Fibroblast of gingiva (primary cell): ENCODE measurements around the gene ALPG.

ENCODE experiments used
- DNase-seq: peaks from one replicate; pipeline ENCODE4 v3.0.0-alpha.2; 2011; ENCODE audit warnings: low read depth

ALPG gene

DNA sequence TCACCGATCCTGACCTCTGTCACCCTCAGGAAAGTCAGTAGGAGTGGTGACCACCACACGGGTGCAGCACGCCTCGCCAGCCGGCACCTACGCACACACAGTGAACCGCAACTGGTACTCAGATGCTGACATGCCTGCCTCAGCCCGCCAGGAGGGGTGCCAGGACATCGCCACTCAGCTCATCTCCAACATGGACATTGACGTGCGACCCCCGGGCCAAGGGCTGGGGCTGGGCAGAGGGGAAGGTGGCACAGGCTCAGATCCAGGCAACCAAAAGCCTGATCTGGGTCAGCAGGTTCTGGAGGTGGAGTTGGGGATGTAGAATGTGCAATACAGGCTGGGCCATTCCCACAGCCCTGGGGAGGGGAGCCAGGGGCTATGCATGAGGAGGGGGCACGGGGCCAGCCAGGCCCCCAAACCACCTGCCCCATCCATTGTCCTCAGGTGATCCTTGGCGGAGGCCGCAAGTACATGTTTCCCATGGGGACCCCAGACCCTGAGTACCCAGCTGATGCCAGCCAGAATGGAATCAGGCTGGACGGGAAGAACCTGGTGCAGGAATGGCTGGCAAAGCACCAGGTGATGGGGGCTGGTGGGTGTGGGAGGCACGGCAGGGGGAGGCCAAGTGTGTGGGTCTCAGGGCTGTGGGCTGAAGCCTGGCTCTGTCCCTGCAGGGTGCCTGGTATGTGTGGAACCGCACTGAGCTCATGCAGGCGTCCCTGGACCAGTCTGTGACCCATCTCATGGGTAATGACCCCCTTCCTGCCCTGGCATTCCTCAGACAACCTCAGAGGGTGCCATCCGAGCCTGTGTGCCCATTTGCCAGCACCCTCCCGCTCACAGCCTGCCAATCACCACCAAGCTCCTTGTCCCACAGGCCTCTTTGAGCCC, 50.7 kb downstream of the ALPG start:
- no peak for DNase-seq

GRCh38 chr2:232458051-232458660, 51.5 kb downstream of the ALPG start:
- no peak for DNase-seq

DNA sequence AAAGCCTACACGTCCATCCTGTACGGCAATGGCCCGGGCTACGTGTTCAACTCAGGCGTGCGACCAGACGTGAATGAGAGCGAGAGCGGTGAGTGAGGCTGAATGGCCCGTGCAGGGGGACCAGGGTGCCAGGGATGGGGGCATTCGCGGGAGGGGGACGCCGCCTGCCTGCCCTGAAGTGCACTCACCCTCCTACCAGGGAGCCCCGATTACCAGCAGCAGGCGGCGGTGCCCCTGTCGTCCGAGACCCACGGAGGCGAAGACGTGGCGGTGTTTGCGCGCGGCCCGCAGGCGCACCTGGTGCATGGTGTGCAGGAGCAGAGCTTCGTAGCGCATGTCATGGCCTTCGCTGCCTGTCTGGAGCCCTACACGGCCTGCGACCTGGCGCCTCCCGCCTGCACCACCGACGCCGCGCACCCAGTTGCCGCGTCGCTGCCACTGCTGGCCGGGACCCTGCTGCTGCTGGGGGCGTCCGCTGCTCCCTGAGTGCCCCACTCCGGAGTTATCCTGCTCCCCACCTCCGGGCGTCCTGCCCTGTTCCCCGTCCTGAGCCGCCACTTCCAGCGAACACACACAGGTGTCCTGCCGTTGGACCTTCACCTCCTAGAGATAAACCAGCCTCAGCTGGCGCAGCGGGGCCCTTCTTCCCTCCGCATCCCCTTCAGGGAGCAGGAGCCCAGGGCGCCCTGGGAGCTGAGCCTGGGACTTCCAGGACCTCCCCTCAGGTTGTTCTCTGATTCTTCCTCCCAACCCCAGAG, 52.2 kb downstream of the ALPG start:
- no peak for DNase-seq

- DNase-seq: no peak
Measured at GRCh38 chr2:232459419-232460035, 52.9 kb downstream of the ALPG start.

DNA sequence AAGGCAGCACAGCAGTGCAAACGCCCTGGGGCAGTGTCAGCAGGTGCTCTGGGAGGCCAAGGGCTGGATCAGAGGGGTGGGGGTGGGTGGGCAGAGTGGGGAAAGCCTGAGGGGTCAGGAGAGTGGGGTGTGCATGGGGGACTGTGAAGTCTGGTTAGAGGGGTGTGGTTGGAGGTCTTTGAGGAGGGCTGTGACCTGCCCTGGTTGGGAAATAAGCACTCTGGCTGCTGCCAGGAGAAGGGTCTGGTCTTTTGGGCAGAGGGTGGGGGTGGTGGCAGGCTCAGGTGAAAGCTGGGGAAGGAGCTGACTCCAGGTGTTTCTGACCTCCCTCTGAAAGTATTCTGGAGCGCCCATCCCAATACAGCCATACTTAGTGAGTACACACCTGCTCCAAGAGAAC, 53.5 kb downstream of the ALPG start:
- no peak for DNase-seq
